Cerebellar nuclear complex (tissue), 1 donor: ENCODE results near the gene NEK7.

Experiments used
- DNase-seq, 2 experiments: peaks; one replicate each; lab custom pipeline; 2025; lab: John Stamatoyannopoulos, UW

The NEK7 gene

DNA sequence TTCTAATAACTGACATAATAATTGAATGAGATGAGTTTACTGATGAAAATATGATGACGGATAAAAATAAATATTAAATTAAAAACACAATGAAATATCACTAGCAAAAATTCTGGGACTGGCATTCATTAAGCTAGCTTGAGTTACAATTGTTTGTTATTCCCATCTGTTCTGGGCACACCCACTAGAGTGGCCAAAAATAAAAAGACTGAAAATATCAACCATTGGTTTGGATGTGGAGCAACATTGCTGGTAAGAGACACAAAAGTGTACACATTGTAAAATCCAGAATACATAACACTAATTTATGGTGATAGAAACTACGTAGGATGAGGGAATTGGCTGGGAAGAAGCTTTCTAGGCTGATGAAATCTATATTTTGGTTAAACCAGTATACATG is 9.6 kb upstream of the NEK7 start:
- DNase-seq = no peak

- DNase-seq = no peak
Measured at GRCh38 chr1:198150369-198150768, 6.4 kb upstream of the NEK7 start.

DNA sequence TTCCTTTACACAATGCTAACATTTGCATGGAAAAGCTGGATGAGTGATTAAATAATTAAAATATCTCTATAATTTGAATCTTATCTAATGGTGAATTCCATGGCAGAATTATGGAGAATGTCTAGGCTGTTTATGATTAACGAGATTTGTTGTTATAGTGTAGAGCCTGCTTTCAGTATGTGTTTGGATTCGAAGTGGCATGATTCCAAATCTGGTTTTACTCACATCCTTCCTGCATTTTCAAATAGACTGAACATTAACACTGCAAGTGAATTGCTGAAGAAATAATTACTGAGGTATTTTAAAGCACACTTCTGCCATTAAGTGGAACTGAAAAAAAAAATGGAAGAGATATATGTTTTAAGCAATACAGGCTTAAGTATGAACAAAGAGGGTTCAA is 5.1 kb upstream of the NEK7 start:
- no peak for DNase-seq

GRCh38 chr1:198153103-198153502 is 3.7 kb upstream of the NEK7 start:
- DNase-seq = no peak

- no peak for DNase-seq
Measured at GRCh38 chr1:198153804-198154203, 3.0 kb upstream of the NEK7 start.

DNA sequence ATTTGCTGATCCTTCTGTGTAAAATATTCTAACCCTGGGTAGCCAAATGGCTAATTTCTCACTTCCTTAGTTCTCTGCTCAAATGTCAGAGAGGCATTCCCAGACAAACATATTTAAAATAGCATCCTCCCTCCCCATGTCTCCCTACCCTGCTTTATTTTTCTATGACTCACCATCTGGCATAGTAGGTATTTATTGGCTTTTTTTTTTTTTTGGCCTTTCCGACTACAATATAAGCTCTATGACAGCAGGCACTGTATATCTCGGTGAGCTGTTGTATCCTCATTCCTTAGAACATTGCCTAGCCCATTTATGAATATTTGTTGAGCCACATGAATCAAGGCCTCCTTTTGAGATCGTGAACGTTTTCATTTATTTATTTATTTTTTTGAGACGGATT is 1.5 kb upstream of the NEK7 start:
- no peak for DNase-seq

DNA sequence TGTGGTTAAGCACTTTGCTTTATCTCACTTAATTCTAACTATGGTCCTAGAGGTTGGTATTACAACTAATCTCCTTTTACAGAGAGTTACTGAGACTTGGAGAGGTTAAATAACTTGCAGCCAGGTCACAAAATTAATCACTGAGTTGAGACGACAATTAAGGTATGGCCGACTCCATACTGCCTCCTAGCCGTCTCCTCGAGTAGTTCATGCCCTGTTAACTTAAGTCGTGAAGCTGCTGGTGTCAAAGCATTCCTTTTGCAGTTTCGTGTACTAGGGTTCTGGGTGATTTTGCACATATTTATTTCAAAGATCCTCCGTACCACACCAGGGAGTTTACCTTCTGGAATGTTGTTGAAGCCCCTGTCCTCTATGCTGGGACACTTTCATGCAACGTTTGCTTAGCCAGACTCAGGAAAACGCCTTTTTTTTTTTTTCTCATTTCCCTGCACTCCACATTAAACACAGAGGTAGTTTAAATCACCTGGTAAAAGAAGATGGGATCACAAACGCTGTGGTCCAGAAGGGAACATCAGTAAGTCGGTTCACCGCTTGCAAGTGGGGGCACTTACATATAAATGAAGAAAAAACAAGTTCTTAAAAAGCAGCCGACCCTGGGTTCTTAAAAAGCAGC is 570 bp upstream of the NEK7 start:
- DNase-seq = no peak

DNA sequence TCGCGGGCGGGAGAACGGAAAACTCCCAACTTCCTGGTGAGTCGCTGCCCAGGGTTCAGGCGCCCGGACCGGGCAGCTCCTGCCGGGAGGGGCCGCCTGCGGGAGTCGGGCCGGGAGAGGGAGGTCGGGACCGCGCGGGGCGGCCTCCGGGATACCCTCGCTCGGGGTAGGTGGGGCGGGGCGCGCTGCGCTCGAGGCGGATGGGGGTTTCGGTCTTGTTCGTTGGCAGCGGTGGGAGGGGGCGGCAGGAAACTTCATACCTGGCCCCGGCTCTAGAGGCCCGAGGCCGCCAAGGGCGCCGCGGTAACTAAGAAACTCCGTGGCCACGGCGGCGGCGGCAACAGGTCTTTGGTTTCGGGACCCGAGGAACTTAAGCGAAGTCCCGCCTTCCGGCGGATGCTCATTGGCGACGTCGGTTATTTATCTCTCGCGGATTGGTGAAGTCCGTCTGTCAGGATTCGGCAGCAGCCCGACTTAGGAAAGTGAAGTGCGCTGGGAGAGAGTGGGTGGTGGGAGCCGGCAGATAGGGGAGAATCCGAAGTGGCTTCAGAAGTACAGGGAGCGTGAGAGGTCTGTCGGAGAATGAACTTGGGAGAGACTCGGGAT is 546 bp downstream of the NEK7 start:
- DNase-seq = peak; percentile 8 to 29

DNA sequence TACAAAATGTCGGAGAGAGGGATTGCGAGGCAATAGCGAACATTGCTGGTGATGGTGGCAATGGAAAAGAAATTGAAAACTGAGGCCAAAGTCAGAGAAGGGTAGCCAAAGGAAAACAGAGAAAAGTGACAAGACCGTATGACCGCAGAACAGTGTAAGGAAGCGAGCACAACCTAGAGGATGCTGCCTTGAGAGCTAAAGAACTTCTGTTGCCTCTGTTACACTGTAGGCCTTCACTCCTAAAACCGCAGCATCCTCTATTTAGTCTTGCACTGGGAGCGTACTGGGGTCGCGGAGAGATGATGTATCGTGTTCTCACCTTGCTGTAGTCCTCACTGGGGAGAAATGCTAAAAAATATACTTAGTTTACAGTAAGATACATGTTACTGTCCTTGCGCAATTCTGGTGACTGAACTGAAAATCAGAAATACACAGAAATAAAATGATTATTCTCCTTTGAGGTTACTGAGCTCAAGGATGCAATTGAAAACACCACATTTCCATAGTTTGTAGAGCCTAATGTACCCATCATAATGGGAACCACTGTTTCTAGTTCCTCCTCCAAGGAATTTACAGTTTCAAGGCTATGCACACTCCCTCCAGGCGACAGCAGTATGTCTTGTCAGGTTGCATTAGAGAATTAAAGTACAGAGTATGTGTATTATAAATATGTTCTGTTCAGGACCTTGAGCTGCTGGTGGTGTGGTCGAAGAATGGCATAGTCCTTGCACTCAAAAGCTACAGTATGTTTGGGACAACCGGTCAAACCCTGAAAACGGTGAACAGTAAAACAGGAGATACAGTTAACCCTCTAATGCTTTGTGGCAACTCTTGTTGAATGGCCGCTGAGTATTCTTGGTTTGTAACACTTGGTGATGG is 1.3 kb downstream of the NEK7 start:
- DNase-seq = no peak

DNA sequence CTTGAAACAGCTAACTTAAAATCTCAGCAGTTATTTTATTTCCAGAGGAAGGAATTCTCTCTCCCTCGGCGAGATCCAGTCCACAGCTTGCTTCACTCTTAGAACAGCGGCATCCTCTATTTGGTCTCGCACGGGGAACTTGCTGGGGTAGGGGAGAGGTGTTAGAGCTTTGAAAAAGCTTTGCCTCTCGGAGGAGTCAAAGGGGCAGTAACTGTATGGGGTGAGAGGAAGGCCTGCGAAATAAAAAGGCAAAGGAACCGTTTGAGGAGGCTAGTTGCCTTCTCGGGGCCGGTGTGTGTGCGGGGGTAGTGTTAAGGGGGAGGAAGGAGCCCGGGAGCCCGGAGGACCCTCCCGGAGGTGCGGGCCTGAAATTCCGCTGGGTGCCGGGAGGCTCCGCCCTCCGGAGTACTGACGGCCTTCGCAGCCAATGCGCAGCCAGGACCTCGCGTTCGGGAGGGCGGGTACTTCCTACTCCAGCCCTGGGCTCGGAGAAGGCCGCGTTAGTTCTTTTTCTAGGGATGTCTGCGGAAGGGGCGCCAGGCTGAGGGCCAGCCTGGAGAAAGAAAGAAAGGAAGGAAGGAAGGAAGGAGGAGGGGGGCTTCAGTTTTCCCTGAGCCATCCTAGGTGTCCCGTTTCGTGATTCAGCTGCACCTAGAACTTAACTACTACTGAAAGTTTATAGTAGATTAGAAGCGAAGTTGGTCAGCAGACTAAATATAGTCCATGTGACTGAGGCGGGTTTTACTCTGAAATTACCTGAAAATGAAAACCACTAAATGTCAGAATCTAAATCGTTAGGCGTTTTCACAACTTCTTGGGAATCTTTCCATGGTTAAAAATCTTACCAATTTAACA is 2.2 kb downstream of the NEK7 start:
- DNase-seq = peak in 1 of 2 experiments; percentile 17

DNA sequence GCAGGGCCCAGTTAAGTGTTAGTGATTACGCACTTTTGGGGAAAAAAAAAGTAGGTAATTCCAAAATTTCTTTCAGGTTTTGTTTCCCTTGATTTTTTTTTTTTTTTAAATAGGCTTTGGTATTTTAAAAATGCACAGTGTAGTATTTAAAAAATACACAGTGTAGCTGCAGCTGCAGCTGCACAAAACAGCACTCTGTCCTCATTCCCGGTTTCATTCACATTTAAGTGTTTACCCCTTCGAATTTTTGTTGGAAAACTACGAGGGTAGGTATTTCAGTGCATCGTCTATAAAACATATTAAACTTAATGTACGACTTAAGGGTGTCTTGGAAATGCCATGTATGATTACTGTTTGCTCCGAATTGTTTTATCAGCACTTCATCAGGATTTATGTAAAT is 3.4 kb downstream of the NEK7 start:
- DNase-seq = no peak

- no peak for DNase-seq
Measured at GRCh38 chr1:198160946-198161614, 4.3 kb downstream of the NEK7 start.

- no peak for DNase-seq
Measured at GRCh38 chr1:198161718-198162090, 4.9 kb downstream of the NEK7 start.

DNA sequence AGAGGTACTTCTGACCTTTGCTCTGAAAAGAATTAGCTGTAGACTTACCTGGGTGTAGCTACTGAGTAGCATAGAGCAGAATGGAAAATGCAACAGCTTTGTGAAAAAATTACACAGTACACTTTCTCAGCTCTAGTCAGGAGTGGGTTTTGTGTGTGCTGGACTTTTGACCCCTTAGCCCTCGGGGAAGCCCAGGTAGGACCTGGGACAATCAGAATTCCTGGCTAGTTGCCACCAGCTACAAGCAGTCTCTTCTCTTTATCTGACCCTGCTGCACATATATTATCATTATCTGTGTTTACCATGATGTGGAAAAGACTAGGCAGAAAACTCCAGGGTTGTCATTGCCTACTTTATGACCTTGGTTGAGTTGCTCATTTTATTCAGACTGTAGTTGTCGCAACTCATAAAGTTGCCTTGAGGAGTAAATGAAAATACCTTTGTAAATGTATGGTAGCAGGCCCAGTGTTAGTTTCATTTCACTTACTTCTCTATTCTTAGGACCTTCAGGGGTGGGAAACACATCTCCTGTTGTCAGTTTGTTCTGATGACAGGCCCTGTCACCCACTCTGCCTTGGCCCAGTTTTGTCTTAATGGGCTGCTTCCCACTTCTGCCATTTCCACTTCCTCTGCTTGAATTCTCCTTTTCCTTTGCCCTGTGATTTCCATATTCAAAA is 5.4 kb downstream of the NEK7 start:
- no peak for DNase-seq

- DNase-seq = no peak
Measured at GRCh38 chr1:198165927-198166647, 9.3 kb downstream of the NEK7 start.

DNA sequence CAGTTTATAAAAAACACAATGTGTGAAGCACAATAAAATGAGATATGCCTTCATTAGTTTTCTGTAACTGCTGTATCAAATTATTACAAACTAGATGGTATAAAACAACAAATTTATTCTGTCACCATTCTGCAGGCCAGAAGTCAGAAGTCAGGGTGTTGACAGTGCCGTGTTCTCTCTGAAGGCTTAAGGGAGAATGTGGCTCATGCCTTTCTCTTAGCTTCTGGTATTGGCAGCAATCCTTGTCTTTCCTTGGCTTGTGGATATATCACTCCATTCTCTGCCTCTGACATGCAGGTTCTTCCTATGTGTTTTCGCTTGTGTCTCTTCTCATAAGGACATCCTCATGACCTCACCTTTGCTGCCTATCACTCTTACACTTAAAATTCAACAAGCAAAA is 10.1 kb downstream of the NEK7 start:
- no peak for DNase-seq

DNA sequence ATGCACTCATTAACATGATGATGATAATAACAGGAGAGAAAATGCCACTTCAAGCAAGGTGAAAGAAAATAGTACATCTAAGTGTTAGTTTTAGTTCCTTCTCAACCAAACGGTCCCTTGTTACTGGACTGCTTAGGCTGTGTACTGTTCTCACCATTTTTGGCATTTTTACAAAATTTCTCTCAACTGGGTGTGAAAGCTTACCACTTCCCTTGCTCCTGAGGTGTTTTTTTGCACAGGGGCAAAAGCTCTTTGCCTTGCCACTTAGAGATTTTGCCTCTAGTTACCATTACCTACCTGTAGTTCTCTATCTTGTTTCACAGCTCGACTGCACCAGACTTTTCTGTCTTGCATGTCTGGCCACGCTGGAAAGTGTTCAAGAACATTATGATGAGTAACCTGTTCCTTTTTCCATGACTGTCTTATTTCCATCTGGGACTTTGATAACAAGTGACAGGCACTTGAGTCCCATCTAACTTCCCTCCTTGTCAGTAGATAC is 10.7 kb downstream of the NEK7 start:
- no peak for DNase-seq

- no peak for DNase-seq
Measured at GRCh38 chr1:198168227-198168626, 11.4 kb downstream of the NEK7 start.

GRCh38 chr1:198169672-198170071 is 12.9 kb downstream of the NEK7 start:
- no peak for DNase-seq
